ENCODE results near the gene HOXB3. TPM values are rescaled to one million over a fixed set of nuclear protein-coding genes. Genes with fewer than 3 reads are reported as not detected.

Gene HOXB3
- total and polyA plus RNA-seq, 10 donors: 3.6 to 23.1 (median 8.8) TPM

DNA sequence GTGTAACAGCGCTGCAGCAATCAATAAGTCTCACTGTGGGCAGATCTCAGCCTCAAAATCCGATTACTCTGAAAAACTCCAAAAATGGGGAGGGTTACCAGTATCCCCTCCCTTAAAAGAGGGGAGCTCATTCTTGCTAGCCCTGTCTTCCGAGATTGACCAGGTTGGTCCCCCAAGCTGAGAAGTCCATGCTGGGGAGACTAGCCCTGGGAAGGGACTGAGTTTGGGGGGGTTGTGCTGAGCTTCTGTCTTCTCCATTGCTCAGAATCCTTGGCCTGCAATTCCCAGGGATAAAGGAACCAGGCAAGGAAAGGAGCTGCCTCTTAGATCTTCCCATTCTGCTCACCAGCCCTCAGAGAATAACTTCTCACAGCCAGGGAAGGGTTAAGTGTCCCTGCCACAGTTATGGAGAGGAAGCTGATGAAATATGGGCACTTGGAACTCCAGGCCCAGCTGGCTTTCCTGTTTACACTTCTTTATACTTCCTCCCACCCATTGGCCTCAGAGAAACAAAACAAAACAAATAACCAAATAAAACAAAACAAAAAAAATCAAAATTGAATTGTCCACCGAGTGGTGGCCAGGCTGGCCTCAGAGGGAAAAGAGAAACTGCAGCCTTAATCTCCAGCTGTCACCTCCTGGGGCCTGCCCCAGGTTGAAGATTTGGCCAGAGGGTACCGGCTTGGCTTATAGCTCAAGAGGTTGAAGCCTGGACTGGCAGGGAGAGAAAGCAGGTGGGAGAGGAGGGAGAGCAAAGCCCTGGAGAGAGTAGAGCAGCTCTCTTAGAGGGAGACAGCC lies 2.6 kb downstream of the HOXB3 start:
- WGBS, 5 donors: 29 to 59% (median 34%) methylated on average over 5 of the region's 5 CpGs
- no peak for DNase-seq
- peak overlapping the region in 2 of 8 donors; percentile 9 to 81 for H3K4me3 ChIP-seq
- peaks cover 0 to 100% (median 70%) of the 10 kb centered on the region in 7 donors for H3K27me3 ChIP-seq (replicated peaks in 1 of 7)
- H3K4me1 ChIP-seq: peaks cover 15 to 86% (median 44%) of the 10 kb centered on the region in 6 donors
- intact Hi-C loops (cut with DNase I; ENCODE audit: low total_unique reads): no loop called here
- H3K27ac ChIP-seq: peak overlapping the region; percentile 2 to 85 (median 78)
- H3K36me3 ChIP-seq: no peaks in the 10 kb centered on the region
- TF ChIP-seq POLR2A (IDR thresholded peaks at IDR 0.05): no peak
- no peak for TF ChIP-seq CTCF (IDR thresholded peaks at IDR 0.05 in 8 of 11, conservative IDR thresholded peaks at IDR 0.05 in 3 of 11)
- no peak for TF ChIP-seq POLR2AphosphoS5 (IDR thresholded peaks at IDR 0.05)
- H3K9me3 ChIP-seq: no peaks in the 10 kb centered on the region

DNA sequence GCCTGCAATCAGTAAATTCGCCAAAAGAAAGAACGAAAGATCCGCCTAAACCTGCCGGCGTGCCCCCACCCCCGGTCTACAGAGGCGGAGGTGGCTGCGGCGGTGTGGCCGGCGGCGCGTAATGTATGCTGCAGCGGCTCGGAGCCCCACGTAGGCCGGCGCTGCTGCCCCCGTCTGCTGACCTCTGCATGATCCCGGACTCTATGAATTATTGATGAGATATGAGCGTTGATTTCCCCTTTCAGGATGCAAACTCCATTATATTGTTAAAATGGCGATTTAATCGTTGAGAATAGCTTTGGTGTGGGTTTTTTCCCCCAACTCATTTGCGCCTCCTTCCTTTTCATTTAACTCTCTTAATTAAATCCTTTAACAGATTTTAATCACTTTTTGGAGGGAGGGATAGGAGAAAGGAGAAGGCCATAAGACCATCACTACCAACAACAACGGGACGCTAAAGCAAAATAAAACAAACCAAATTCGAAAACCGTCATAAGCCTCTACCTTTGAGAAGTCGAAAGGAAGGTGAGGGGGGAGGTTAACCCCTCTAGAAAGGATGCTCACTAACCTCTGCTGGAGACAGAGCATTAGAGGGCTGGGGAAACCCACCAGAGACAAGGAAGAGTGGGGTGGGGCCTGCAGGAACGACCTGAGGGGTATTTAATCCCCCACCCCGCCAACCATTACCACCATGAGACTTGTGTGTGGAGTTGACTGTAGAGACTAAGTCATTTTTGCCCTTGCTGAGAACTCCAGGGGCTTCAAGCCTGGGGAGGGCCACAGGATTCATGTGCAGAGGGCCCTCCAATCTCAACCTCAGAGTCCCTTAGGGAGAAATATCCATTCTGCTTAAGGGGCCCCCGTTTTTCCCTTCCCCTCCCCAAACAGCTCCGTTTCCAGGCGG lies 3.4 kb downstream of the HOXB3 start:
- intact Hi-C loops (cut with DNase I; ENCODE audit: low total_unique reads): no loop called here

DNA sequence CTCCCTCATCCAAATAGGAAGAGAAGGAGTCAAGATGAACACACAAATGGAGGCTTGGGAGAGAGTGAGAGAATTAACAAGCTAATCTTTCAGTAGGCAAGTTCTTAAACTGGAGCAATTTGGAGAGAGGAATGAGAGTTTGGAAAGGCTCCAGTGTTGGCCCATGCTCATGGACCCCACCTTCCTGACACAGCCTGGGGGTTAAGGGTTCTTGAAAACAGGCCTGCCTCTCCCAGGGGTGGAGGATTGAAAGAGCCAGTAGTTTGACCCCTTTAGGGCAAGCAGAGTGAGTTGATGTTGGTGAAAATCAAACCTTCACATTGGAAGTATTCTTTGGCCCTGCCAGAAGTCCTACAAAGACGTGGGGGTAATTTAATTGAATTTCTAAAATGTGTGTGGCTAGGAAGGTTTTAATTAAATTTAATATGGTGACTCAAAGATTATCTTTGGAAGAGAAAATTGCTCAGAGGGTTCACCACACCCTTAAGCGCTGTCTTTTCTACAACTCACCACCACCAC lies 5.8 kb downstream of the HOXB3 start:
- Histone ChIP-seq H3K4me1 (peaks cover 16 to 91% (median 60%) of the 10 kb centered on the region in 6 donors), H3K27ac (peak overlapping the region in 4 of 8 donors; percentile 76 to 87 (median 84))
- 64 to 84% (median 71%) methylated on average over 2 of the region's 2 CpGs for WGBS, 5 donors

More for the DNA sequence above, 3.4 kb downstream of the HOXB3 start:
- peak overlapping the region; percentile 35 to 81 (median 54) for H3K4me3 ChIP-seq
- peak overlapping the region; percentile 35 to 85 (median 82) for H3K27ac ChIP-seq
- TF ChIP-seq POLR2AphosphoS5 (IDR thresholded peaks at IDR 0.05): no peak
- WGBS, 5 donors: 11 to 19% (median 12%) methylated on average over 34 of the region's 34 CpGs
- no peaks in the 10 kb centered on the region for H3K36me3 ChIP-seq
- peaks cover 15 to 86% (median 47%) of the 10 kb centered on the region in 6 donors for H3K4me1 ChIP-seq
- DNase-seq: no peak
- peaks cover 2 to 100% (median 70%) of the 10 kb centered on the region in 7 donors for H3K27me3 ChIP-seq (replicated peaks in 1 of 7)
- H3K9me3 ChIP-seq: no peaks in the 10 kb centered on the region

More for the DNA sequence above, 5.8 kb downstream of the HOXB3 start:
- Histone ChIP-seq H3K4me3 (peak overlapping the region in 1 of 8 donors; percentile 81), H3K36me3 (no peaks in the 10 kb centered on the region), H3K27me3 (replicated peaks in 1 of 7) (peaks cover 2 to 100% (median 78%) of the 10 kb centered on the region in 7 donors), H3K9me3 (no peaks in the 10 kb centered on the region)
- DNase-seq: no peak
- intact Hi-C loops (cut with DNase I; ENCODE audit: low total_unique reads): no loop called here
- no peak for TF ChIP-seq CTCF (IDR thresholded peaks at IDR 0.05 in 8 of 11, conservative IDR thresholded peaks at IDR 0.05 in 3 of 11)
- TF ChIP-seq POLR2A (IDR thresholded peaks at IDR 0.05): no peak
- TF ChIP-seq POLR2AphosphoS5 (IDR thresholded peaks at IDR 0.05): no peak

Data from spleen (tissue), 11 donors.